Stimulated activated CD4-positive, alpha-beta T cell treated with anti-CD3 and anti-CD28 coated beads, Interleukin-1b, Interleukin-23, amount 100 ng/mL, for 48 hours (primary cell): Measurements from ENCODE around the gene WWOX.

Source experiments
- DNase-seq: peaks from one replicate; pipeline ENCODE4 v3.0.0-alpha.2; 2020

Gene WWOX

DNA sequence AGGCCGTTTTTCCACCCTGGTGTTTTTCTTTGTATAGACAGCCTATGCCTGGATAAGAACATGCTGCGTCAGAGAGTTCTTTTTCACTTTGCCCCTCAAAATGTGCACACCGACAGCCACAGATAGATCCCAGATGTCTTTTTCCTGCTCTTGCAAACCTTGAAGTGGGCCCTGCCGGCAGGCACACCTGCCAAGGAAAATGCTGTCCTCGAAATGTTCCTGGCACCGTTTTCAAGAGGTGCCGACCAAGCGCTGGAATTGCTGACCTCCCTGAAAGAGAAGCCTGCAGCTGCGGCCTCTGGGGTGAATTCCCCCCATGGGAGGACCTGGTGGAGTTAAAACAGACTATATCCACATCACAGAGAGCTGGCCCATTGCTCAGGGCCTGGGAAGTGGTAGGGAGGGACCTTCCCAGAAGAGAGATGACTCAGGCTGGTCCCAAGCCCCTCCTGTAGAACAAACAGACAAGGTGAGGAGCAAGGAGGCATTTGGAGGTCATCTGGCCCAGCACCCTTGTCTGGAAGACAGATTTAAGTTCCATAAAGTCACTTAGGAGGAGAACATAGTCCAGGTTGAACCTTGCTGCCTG is 833.0 kb downstream of the WWOX start:
- no peak for DNase-seq

DNA sequence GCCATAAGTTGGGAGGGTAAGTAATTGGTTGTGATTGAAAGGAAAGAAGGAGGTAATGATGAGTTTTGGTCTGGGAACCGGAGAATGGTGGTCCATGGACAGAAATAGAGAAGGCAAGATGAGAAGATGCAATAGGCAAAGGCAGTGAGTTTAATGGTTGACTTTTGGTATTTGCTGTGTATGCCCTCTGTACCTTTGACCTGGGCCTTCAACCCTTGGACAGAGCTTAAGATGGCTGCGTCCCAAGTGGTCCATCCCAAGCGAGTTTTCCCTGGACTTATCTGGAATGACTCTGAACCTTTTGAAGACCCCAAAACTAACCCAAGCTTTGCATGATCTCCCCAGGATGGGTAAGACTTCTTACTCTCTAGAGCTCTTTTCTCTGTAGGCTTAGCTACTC is 836.6 kb downstream of the WWOX start:
- no peak for DNase-seq

DNA sequence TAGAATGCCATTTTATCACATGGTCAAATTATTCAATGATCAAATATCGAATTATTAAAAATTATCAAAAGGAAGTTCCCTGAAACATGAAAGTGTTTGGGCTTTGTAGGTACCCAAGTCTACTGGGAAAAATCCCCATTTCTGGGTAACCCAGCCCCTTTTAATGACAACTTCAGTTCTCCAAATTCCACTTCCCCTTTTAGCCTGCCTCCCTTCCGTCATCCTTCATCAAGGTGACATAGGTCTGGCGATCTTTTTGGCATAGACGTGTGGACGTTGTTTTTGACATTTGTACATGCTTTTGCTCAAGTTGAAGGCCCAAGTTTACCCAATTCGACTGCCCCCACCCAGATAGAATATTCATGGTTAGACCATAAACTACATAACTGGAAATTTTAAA is 840.1 kb downstream of the WWOX start:
- DNase-seq: no peak

DNA sequence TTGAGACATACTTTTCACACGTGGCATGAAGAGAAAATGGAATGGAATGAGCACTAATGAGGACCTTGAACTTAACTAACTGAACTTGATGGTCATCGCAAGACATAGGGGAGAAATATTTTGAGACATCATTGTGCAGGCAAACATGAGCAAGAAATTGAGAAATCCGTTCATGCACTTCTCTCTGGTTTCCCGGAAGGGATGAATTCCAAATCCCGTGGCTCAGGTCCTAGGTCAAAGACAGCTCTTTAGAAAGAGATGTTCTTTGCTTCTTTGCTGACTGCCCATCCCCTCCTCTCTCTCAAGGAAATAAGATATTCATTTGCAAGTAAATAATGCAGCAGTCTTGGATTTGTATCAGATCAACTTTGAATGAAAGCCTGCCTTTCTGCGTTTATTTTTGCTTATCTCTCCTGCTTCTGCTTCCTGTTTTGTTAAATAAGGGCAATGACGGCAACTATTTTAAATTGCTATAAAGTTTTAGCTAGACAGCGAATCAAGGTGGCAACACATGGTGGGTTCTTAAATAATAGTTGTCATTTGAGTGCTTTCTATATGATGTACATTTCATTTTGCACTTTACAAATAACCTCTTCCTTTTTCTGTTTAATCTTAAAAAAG is 843.3 kb downstream of the WWOX start:
- DNase-seq: no peak

DNA sequence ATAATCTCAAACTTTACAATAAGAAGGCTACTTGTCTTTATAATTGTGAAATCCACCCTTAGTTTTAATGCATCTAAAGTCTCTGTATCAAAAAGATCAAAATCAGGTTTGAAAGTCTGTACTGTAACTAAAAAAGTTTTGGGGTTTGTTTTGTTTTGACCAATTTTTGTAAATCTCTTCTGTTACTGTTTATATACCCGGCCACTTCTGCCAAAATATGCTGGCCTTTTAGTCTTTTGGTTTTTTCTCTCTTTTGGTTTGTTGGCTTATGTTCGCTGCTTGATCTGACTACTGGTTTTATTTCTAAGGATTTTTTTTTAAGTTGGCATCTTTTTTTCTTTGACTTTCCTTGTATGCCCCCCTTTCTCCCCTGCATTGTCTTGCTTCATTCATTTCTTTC is 845.9 kb downstream of the WWOX start:
- no peak for DNase-seq

DNA sequence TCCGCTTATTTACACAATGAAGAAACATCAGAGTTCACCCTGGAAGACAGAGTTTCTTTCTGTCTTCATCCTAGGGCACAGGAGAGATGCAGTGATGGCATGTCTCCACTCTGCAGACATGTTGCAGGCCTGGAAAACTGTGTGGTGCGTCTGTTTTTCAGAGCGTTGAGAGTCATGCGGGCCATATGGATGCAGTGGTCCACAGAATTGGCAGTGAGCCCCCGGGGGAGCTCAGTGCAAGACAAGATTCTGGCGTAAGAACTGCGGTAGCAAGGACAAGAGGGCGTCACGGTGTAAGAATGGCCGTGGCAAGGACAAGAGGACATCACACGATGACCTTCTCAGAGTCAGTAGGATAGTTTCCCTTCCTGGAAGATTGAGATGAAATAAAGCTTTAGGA is 847.1 kb downstream of the WWOX start:
- no peak for DNase-seq

DNA sequence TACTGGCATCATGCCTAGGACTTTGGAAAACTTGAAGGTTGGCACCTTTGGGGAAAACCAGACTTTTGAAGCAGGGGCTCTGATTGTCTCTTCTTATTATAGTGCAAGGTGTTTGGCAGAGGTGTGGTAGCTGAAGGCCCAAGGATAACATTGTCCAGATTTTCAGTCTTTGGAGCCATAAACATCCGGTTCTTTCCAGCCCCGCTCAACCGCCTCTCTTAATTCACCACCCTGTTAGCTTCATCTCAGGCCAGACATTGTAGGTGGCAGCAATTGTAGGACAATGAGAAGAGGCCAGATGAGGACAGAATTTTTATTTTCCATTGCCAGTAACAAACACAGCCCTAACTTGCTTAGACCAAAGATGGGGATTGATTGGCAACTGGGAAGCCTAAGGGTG is 851.3 kb downstream of the WWOX start:
- no peak for DNase-seq

DNA sequence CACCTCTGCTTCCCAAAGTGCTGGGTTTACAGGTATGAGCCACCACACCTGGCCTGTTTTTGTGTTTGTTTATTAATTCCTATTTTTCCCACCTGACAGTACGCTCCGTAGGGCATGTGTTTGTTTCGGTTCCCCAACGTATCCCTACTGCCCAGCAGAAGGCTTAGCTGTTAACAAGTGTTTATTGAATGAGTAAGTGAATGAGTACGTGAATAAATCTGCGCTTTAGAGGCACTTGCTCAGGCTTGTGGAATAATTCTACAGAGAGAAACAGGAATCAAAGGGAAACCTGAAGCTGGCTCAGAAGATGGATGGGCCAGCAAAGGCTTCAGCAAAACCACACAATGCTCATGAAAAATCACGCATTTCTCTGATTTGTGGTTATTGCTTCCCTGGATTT is 853.2 kb downstream of the WWOX start:
- no peak for DNase-seq

DNA sequence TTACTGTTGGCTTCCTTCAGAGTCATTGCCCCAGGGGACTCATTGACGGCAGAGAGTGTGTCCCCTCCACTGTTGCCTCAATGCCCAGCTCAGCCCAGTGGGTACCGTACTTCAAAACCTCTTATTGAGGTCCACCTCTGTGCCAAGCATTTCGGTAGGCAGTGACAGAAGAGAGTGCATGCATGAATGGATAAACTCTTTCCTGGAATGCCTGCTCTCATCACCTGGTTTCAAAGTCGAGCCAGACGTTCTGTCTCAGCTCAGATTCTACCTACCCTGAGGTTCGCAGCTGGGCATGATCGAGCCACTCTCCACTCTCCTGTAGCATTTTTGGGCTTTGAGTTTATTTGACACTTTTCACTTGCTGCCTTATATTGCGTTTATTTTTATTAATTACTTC is 854.1 kb downstream of the WWOX start:
- DNase-seq: no peak

DNA sequence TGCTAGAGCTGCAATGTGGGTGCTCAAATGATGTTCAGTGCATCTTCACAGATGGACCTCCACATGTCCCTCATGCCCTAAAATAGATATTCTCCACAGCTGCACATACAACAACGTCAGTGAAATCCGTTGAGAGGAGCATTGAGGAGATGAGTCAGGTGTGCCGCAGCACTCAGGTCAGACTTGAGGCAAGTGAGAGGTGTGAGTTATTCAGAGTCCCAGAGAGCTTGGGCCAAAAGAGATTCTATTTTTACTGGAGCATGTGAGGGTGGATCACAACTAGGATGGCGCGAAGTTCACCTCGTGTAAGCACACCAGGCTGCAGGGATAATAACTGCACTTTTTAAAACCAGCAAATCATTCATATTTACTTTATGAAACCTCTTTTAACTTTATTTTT is 855.8 kb downstream of the WWOX start:
- DNase-seq: peak; percentile 24

DNA sequence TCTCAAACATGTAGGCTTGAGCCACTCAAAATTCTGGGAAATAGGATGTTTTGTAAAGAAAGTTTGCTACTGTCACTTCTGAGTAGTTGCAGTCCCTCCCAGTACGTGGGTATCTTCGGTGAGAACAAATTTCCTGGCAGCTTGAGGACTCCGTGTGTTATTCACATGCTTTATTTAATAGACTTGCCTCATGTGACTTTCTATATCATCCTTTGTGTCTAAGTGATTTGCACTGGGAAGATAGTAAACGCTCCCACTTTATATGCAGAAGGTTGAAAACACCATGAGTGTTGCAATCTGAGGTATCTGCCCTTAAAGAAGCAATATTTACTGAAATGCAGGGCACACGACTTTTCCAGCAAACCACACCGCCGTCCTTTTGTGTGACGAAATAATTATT is 857.4 kb downstream of the WWOX start:
- no peak for DNase-seq

DNA sequence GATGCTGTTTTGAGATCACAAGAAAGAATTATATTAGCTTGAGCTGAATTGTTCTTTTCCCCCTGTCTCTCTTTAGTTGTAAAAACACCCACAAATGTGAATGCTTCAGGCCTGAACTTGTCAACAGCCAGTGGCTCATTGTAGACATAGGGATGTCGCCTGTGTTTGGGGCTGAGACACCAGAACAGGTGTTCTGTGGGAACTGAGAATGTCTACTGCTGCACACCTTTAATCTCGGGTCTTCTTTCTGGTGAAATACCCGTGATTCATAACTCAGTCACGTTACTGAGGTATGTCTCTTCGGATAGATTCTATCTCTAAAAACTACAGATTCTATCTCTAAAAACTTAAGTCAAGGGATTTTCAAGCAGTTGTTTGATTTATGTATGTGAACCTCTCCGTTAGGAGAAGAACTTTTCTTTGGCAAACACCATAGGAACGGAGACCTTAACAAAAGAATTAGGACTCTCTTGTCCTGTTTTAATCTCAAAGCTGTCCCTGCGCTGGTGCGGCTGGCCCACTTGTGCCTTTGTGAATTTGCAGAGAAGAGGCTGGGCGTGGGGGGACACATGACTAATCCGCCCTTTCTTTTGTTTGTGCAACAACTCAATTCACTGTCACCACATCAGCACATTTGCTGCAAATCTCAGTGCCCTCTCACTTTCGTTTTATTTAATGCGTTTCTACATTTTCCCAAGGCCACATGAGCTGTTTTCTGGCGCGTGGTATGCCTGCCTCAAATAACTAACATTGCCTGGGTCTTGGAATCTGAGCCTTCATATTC is 858.1 kb downstream of the WWOX start:
- peak; percentile 52 for DNase-seq

DNA sequence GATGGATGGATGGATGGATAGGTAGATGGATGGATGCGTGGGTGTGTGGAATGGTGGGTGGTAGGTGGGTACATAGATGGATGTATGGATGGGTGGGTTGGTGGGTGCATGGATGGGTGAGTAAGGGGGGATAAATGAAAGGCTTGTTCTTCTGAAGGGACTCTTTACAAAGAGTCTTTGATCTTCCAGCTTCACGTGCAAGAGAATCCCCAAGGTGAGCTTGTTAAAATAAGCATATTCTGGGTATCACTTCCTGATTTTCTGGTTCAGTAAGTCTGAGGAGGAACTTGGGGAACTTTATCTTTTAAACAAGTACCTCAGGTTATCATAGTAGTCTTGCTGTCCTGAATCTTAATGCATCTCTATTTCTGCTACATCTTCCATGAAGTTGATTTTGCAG is 862.0 kb downstream of the WWOX start:
- no peak for DNase-seq

DNA sequence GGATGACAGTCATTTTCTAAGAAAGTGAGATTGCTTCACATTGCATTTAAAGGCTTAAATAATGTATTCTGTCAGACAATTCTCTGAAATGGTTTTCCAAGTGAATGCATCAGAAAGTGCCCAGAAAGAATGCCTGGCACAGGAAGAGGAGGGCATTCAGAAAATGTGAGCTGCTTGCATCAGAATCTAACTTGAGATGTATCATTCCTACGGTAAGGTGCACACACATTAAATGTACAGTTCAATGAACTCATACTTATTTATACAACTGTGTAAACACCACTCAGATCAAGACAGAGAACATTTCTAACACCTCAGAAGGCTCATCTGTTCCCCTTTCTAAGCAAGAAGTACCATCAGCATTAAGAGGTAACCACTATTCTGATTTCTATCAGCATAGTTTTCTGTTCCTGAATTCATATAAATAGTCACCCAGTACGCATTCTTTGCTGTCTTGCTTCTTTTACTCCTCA is 863.0 kb downstream of the WWOX start:
- peak; percentile 9 for DNase-seq

DNA sequence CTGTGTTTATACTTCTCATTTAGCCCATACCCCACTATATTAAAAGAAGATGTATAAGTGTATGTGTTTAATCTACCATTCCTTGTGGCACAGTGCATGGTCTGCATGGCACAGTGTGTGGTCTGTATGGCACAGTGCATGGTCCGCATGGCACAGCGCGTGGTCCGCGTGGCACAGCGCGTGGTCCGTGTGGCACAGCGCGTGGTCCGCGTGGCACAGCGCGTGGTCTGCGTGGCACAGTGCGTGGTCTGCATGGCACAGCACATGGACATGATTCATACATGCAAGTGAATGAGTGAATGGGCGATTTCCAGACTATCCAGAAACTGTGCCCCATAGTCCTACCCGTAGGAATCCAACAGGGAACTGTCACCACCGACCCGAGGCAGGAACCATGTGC is 868.5 kb downstream of the WWOX start:
- no peak for DNase-seq

DNA sequence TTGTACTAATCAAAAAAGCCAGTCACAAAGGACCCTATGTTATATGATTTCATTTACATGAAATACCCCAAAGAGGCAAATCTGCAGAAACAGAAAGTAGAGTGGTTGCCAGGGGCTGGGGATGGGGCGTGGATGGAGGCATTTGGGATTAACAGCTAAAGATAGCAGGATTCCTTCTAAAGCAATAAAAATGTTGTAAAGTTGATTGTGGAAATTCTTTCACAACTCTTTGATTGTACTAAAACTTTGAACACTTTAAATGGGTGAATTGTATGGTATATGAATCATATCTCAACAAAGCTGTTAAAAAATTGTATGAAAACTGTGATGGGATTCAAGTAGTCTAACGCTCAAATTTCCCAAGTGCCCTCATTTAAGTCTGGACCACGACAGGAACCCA is 870.3 kb downstream of the WWOX start:
- DNase-seq: no peak

DNA sequence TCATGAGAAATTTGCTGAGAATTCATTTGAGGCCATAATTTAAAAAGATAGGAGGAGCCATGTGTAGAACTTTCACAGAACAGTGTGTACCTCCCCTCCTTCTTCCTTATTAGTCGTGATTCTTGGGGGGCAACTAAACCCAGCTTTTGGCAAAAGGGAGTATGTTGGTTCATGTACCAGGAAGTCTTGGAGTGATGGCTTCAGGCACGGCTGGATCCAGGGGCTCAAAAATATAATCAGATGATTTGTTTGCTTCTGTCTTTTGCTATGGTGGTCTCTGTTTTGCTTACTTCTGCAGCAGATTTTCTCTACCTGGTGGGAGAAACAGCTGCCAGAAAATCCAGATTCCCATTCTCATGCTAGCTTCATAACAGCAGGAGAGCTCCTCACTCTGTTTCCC is 871.2 kb downstream of the WWOX start:
- no peak for DNase-seq

DNA sequence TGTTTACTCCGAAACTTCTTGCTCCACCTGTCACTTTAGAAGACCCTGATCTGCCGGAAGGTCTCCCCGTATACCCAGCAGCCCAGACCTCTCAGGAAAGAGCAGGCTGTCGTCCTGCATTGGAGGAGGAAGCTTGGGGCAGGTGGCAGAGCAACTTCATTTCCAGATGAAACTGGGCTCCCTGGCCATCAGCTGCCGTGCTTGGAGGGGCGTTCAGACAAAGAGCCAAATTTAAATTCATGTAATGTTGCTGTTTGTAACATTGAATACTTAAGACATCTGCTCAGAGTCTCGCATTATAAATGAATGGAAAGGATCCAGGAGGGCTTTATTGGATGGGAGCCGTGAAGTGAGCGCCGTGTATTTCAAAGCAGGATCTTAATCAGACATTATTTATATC is 872.6 kb downstream of the WWOX start:
- no peak for DNase-seq

DNA sequence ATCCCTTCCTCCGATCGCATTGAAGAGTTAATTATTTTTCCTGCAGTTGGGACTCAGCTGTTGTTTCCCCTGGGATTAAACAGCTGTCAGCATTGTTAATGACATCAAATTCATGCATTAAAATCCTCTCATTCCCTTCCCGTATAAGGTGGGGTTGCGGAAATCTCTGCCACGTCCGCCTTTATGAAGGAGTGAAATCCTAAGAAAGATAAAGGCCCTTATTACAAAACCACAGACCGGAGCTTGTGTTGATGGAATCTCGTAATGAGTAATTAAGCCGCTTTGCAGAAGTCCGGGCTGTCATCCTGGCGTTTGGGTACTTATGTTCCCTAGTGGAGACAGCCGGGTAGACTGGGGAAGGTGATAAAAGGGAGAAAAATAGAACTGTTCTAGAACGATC is 873.5 kb downstream of the WWOX start:
- no peak for DNase-seq

DNA sequence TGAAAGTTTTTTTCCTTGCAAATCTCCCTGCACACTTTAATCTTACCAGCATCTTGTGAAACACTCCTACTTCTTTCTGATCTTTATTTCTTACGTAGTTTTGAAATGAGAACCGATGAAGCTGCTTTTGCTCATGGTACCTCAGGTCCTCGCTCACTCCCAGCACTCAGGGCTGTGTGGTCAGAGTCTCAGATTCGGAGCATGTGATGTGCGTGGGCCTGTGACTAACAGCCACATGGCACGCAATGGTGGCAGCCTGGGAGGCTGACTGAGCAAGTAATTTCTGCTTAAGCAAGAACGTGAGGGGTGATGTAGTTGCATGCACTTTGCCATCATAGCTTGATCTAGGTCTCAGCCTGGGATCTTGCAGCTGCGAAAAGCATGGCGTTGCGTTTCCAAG is 876.8 kb downstream of the WWOX start:
- peak; percentile 57 for DNase-seq

DNA sequence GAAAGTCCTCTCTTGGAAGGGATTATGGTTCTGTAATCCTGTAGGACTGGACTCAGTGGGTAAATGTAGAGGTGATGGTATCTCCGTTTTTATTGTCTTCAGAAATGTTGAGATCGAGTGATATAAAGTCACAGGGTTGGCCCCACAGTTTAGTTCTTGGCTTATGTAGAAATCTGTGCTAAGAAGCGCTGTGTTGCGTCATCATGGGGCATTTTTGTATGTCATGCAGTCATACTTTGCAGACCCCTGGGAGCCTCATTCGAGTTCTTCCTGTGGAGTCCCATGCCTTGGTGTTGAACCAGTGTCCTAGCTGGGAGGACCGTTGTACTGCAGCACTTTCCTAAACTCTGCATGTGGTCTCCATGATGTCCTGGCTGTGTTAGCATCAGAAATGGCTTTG is 881.4 kb downstream of the WWOX start:
- DNase-seq: no peak

DNA sequence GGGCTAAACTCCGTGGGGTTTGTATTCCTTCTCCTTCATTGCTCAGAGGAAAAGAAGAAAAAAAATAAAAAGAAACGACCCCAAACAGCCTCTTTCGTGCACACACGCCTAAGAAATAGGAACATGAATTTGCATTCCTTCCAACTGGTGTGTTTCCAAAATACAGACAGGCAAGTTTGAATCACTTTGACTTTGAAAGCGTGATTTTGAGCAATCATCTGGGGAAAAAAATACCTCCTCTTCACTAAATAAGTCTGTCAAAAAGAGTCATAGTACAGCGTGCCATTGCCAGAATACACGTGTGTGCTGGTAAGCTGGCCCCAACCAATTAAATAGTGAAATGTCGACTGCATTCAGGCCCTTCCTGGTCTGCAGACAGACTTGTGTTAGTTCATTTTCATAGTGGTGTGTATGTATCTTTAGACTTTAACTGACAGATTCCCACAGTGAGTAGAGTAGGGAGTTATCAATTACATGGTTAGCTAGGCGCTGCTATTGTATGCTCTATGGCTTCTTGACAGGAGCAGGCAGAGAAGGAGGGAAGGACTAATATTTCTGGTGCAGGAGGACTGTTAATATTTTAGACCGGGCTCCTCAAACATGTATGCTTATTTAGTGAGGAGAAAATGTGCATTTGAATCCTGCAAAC is 882.8 kb downstream of the WWOX start:
- DNase-seq: no peak

DNA sequence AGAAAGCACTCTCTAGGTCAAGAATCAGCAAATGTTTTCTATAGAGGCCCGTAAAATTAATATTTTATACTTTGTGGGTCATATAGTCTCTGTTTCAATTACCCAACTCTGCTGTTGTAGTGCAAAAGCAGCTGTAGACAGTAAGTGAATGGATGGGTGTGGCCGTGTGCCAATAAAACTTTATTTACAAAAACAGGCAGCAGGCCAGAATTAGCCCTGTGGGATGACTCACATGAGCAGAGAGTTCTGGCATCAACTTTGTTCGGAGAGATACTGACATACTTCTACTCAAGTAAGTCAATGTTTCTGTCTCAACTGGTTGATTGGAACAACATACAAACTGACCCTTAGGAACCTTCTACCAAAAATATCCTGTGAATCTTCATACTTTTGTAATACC is 884.9 kb downstream of the WWOX start:
- DNase-seq: no peak

DNA sequence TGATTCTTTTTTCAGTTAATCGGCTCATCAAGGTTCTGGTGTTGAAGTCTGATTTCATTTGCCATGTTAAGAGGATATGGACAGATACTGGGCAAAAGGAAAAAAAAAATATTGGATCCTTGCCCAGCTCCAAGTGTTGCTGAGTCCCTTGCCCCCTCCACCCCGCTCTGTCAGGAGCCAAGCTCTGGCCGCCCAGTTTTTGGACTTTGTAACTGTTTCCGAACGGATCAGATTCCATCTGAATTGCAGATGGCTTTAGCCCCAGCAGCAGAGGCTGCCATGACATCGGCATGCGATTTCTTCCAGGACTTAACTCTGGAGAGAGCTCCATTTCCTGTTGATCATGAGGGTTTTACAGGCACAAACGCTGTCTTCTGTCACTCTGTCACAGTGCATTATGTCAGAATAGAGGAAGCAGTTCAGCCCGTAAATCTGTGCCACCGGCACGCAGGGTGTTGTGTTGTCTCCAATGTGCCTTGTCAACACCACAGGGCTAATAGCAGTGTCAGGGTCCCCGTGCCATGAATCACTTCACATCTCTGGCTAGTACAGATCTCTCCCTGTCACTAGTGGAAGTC is 885.5 kb downstream of the WWOX start:
- no peak for DNase-seq
